Measurements from ENCODE around the gene CCL22.

The CCL22 gene

GRCh38 chr16:57361404-57361803 lies 2.8 kb downstream of the CCL22 start:
- no peak for DNase-seq
- Histone ChIP-seq H3K36me3 (no peaks in the 10 kb centered on the region), H3K27me3 (no peaks in the 10 kb centered on the region), H3K4me3 (ENCODE audit: low read depth, low read length) (no peak overlapping the region), H3K9me3 (no peaks in the 10 kb centered on the region), H3K4me1 (no peaks in the 10 kb centered on the region)
- TF ChIP-seq CTCF (IDR thresholded peaks at IDR 0.05; ENCODE audit: low read depth, low read length) = no peak

GRCh38 chr16:57364143-57364542 lies 5.6 kb downstream of the CCL22 start:
- H3K9me3 ChIP-seq = no peaks in the 10 kb centered on the region
- no peak for TF ChIP-seq CTCF (IDR thresholded peaks at IDR 0.05; ENCODE audit: low read depth, low read length)
- no peaks in the 10 kb centered on the region for H3K27me3 ChIP-seq
- no peaks in the 10 kb centered on the region for H3K36me3 ChIP-seq
- DNase-seq = no peak
- H3K4me1 ChIP-seq = no peaks in the 10 kb centered on the region
- no peak overlapping the region for H3K4me3 ChIP-seq (ENCODE audit: low read depth, low read length)

- peaks cover 3% of the 10 kb centered on the region; the same call in 1 of the 2 replicates for H3K4me1 ChIP-seq
- H3K36me3 ChIP-seq = no peaks in the 10 kb centered on the region
- no peaks in the 10 kb centered on the region for H3K27me3 ChIP-seq
- DNase-seq = no peak
- no peak overlapping the region for H3K4me3 ChIP-seq (ENCODE audit: low read depth, low read length)
- TF ChIP-seq CTCF (IDR thresholded peaks at IDR 0.05; ENCODE audit: low read depth, low read length) = no peak
- no peaks in the 10 kb centered on the region for H3K9me3 ChIP-seq
These were observed 8.0 kb downstream of the CCL22 start for GRCh38 chr16:57366544-57367040.

GRCh38 chr16:57367116-57367752 lies 8.7 kb downstream of the CCL22 start:
- TF ChIP-seq CTCF (IDR thresholded peaks at IDR 0.05; ENCODE audit: low read depth, low read length) = no peak
- Histone ChIP-seq H3K36me3 (no peaks in the 10 kb centered on the region), H3K27me3 (no peaks in the 10 kb centered on the region), H3K9me3 (no peaks in the 10 kb centered on the region), H3K4me1 (peaks cover 9% of the 10 kb centered on the region), H3K4me3 (ENCODE audit: low read depth, low read length) (no peak overlapping the region)
- DNase-seq = no peak

- DNase-seq = no peak
- H3K4me3 ChIP-seq (ENCODE audit: low read depth, low read length) = peak overlapping the region; percentile 81
- TF ChIP-seq CTCF (IDR thresholded peaks at IDR 0.05; ENCODE audit: low read depth, low read length) = no peak
- no peaks in the 10 kb centered on the region for H3K27me3 ChIP-seq
- H3K36me3 ChIP-seq = no peaks in the 10 kb centered on the region
- H3K4me1 ChIP-seq = peaks cover 17% of the 10 kb centered on the region
- H3K9me3 ChIP-seq = no peaks in the 10 kb centered on the region
These were observed 13.2 kb downstream of the CCL22 start for GRCh38 chr16:57371494-57372371.
